Natural killer cell treated with Interleukin-12 subunit alpha and Interleukin-12 subunit beta and Interleukin-15 and Interleukin-18, amount 100 ng/mL, for 72 hours (primary cell): ENCODE measurements around the gene ZNF318. TPM values are rescaled to one million over a fixed set of nuclear protein-coding genes. Genes with fewer than 3 reads are reported as not detected.

Experiments
- ATAC-seq, 2 donors: fragments of 150-1000 bp; cut with Tn5 transposase in 1 of 2; sonication (Bioruptor Pico), chemical (Tn5 transposase) in 1 of 2; 2 replicates each; pipeline ENCODE4 v1.10.0; 2021
- DNase-seq: peaks from one replicate; pipeline ENCODE4 v3.0.0; 2022; ENCODE audit warnings: low spot score
- H3K27ac Mint-ChIP-seq, 2 donors: 1 replicate in 1 of 2; 2 replicates in 1 of 2; pipeline ENCODE4 v1.8.0; 2022; ENCODE audit warnings: mixed read lengths in 2 of 2, mild to moderate bottlenecking in 1 of 2, moderate library complexity in 1 of 2
- H3K27me3 Mint-ChIP-seq, 2 donors: 1 replicate in 1 of 2; 2 replicates in 1 of 2; pipeline ENCODE4 v1.8.0; 2022; ENCODE audit warnings: mixed read lengths in 2 of 2
- H3K36me3 Mint-ChIP-seq: one replicate; pipeline ENCODE4 v1.8.0; 2022; ENCODE audit warnings: mixed read lengths
- H3K4me1 Mint-ChIP-seq, 2 donors: 1 replicate in 1 of 2; 2 replicates in 1 of 2; pipeline ENCODE4 v1.8.0; 2022; ENCODE audit warnings: low read depth in 2 of 2, mixed read lengths in 2 of 2, mild to moderate bottlenecking in 1 of 2
- H3K4me3 Mint-ChIP-seq: one replicate; pipeline ENCODE4 v1.8.0; 2022; ENCODE audit warnings: mixed read lengths
- H3K9me3 Mint-ChIP-seq: 2 replicates; pipeline ENCODE4 v1.8.0; 2022; ENCODE audit warnings: mixed read lengths
- total RNA-seq, 2 donors: library from RNA; stranded (reverse); gene quantifications; one replicate each; pipeline ENCODE4 v1.2.3, GENCODE V29; 2022

Gene ZNF318
- total RNA-seq, 2 donors from 2014 or later: 6.4 to 11.3 TPM

DNA sequence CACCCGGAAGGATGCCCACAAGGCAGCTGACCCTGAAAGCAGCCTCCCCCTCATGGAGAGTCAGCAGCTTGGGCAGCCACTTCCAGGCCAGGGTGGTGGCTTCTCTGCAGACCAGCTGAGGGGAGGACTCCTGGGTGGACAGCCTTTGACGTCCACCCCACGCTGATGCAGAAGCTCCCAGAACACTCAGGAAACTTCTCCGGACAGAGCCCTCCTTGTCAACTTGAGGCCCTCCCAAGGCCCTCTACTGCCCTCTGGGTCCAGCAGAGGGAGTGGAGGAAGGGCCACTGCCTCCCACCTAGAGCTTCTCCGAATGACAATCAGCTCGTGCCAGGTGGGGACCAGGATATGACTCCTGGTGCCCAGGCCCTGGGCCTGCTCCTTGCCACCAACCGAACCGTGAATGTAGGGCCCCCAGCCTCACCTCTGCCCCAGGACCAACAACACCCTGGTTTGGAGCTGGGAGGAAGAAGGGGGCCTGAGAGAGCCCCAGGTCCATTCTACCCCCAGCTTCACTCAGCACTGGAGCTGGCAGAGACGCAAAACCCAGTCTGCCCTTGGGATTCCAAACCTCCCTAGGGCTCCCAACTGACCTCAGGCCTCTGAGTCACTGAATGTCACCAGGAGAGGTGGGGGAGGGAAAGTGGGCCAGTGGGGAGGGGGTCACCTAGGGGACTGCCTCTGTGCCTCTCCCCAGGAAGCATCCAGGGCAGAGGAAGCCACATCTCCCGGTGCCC lies 82.3 kb downstream of the ZNF318 start:
- peaks cover 4 to 18% of the 10 kb centered on the region in 2 donors for H3K27me3 Mint-ChIP-seq
- H3K4me3 Mint-ChIP-seq: no peak overlapping the region
- no peak for ATAC-seq
- no peaks in the 10 kb centered on the region for H3K9me3 Mint-ChIP-seq
- peak; percentile 38 for DNase-seq
- H3K4me1 Mint-ChIP-seq: peaks cover 0 to 2% of the 10 kb centered on the region in 2 donors
- no peaks in the 10 kb centered on the region for H3K36me3 Mint-ChIP-seq
- H3K27ac Mint-ChIP-seq: no peak overlapping the region

DNA sequence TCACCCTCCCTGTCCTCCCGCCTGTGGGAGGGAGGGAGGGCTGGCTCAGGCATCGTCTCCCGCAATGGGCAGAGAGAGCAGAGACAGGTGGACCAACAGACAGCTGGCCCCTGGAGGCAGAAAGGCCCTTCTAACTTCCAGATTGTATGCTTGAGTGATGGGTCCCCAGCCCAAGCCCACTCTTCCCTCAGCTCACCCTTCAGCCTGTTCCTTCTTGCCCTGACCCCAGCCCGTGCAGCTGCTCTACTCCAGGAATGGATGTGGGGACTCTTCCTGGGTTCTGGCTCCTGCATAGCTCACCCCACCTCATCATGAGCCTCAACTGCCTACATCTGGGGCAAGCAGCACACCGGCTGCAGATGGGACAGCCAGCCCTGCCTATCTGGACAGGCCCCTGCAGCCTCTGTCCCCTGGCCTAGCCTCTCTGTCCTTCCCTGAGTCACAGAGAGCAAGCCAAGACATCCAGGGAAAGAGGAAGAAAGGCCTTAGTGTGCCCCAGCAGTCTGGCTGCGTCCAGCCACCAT lies 82.9 kb downstream of the ZNF318 start:
- Mint-ChIP-seq H3K36me3 (no peaks in the 10 kb centered on the region), H3K4me3 (no peak overlapping the region), H3K9me3 (no peaks in the 10 kb centered on the region), H3K4me1 (peaks cover 0 to 2% of the 10 kb centered on the region in 2 donors), H3K27ac (no peak overlapping the region), H3K27me3 (peaks cover 4 to 21% of the 10 kb centered on the region in 2 donors)
- ATAC-seq (no peak), DNase-seq (no peak)

Other genes starting within 250 kb of the ZNF318 start
- gene SRF, start 198.4 kb downstream of the ZNF318 start, total RNA-seq: 10 to 100 TPM; 56.8 to 70.4 TPM
- 10 to 100 TPM; 41.5 to 85.8 TPM for gene CUL9, start 187.5 kb downstream of the ZNF318 start, total RNA-seq
- gene DNPH1, start 140.2 kb downstream of the ZNF318 start, total RNA-seq: 10 to 100 TPM; 15.0 to 32.5 TPM
- under 1 TPM; 0.75 to 0.81 TPM for gene TTBK1, start 126.2 kb downstream of the ZNF318 start, total RNA-seq
- not detected for gene SLC22A7, start 71.4 kb downstream of the ZNF318 start, total RNA-seq
- gene CRIP3, start 60.8 kb downstream of the ZNF318 start, total RNA-seq: 1 to 10 TPM in 1 of 2 donors, not detected in 1; 2.0 TPM
- gene ABCC10, start 57.9 kb upstream of the ZNF318 start, total RNA-seq: 10 to 100 TPM; 41.8 to 82.9 TPM
- gene DLK2, start 85.9 kb upstream of the ZNF318 start, total RNA-seq: under 1 TPM in 1 of 2 donors, not detected in 1; 0.14 TPM
- 10 to 100 TPM; 44.6 to 80.4 TPM for gene TJAP1, start 107.9 kb upstream of the ZNF318 start, total RNA-seq
- under 1 TPM; 0.36 to 0.39 TPM for gene LRRC73, start 140.7 kb upstream of the ZNF318 start, total RNA-seq
- gene YIPF3, start 147.3 kb upstream of the ZNF318 start, total RNA-seq: 10 to 100 TPM; 53.8 to 69.9 TPM
- gene POLR1C, start 147.4 kb upstream of the ZNF318 start, total RNA-seq: 10 to 100 TPM; 46.9 to 61.5 TPM
- 100 to 1,000 TPM in 1 of 2 donors, 10 to 100 TPM in 1; 80.0 to 178 TPM for gene XPO5, start 206.4 kb upstream of the ZNF318 start, total RNA-seq
- 10 to 100 TPM; 25.6 to 53.4 TPM for gene POLH, start 206.5 kb upstream of the ZNF318 start, total RNA-seq